ENCODE data around the gene JMJD1C. TPM values are rescaled to one million over a fixed set of nuclear protein-coding genes. Genes with fewer than 3 reads are reported as not detected.

The JMJD1C gene
- total RNA-seq, 6 experiments from 2014 or later = 29.0 to 36.7 (median 32.8) TPM

DNA sequence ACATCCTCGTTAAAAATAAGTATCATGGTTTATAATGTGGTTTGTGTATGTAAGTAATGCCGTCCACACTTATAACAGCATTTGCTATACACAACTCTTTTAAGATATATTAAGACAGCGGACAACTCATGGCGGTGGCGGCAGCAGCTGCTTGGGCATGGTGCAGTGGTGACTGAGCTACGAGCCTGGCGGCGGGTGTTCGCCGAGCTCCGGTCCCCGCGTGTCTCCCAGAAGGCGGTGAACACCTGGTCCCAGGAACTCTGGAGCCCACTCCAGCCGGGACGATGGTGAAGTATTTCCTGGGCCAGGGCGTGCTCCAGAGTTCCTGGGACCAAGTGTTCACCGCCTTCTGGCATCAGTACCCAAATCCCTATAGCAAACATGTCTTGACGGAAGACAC is 38.8 kb downstream of the JMJD1C start:
- peaks cover 50% of the 10 kb centered on the region for H3K4me1 Mint-ChIP-seq (ENCODE audit: low read depth)
- no peak for DNase-seq
- no peaks in the 10 kb centered on the region for H3K9me3 Mint-ChIP-seq
- H3K4me3 Mint-ChIP-seq = no peak overlapping the region
- H3K27me3 Mint-ChIP-seq (ENCODE audit: insufficient read depth) = peaks cover 4% of the 10 kb centered on the region
- H3K36me3 Mint-ChIP-seq (ENCODE audit: low read depth) = peaks cover 9% of the 10 kb centered on the region
- TF ChIP-seq, protein P1, sequence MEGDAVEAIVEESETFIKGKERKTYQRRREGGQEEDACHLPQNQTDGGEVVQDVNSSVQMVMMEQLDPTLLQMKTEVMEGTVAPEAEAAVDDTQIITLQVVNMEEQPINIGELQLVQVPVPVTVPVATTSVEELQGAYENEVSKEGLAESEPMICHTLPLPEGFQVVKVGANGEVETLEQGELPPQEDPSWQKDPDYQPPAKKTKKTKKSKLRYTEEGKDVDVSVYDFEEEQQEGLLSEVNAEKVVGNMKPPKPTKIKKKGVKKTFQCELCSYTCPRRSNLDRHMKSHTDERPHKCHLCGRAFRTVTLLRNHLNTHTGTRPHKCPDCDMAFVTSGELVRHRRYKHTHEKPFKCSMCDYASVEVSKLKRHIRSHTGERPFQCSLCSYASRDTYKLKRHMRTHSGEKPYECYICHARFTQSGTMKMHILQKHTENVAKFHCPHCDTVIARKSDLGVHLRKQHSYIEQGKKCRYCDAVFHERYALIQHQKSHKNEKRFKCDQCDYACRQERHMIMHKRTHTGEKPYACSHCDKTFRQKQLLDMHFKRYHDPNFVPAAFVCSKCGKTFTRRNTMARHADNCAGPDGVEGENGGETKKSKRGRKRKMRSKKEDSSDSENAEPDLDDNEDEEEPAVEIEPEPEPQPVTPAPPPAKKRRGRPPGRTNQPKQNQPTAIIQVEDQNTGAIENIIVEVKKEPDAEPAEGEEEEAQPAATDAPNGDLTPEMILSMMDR (IDR thresholded peaks at IDR 0.05) = no peak
- no peak overlapping the region for H3K27ac Mint-ChIP-seq

DNA sequence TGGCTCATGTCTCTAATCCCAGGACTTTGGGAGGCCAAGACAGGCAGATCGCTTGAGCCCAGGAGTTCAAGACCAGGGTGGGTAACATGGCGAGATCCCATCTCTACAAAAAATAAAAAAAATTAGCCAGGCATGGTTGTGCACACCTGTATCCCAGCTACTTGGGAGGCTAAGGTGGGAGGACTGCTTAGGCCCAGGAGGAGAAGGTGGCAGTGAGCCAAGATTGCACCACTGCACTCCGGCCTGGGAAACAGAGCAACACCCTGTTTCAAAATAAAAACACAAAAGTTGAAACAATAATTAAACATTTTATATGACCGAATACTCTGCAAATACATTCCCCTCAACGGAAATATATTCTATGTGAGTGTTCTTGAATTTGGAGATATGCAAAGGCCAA is 40.3 kb downstream of the JMJD1C start:
- Mint-ChIP-seq H3K27me3 (ENCODE audit: insufficient read depth) (peaks cover 1% of the 10 kb centered on the region), H3K36me3 (ENCODE audit: low read depth) (peaks cover 4% of the 10 kb centered on the region; the same call in 1 of the 2 replicates), H3K27ac (no peak overlapping the region), H3K9me3 (no peaks in the 10 kb centered on the region), H3K4me3 (no peak overlapping the region), H3K4me1 (ENCODE audit: low read depth) (peaks cover 41% of the 10 kb centered on the region)
- DNase-seq = no peak
- TF ChIP-seq, protein P1 (IDR thresholded peaks at IDR 0.05) = no peak

DNA sequence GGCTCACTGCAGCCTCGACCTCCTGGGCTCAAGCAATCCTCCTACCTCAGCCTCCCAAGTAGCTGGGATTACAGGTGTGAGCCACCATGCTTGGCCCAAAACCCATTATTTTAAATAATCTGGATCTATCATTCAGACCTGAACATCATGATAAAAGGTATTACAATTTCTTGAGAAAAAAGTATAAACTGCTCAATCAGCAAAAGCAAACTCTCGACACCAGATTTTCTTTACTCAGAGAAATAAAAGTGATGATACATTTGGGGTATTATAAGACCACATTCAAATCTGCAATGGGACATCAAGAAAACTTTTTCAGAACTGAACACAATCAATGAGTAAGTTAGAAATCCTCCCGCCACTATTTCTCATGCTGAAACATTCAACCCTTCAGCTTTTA is 41.2 kb downstream of the JMJD1C start:
- Mint-ChIP-seq H3K9me3 (no peaks in the 10 kb centered on the region), H3K4me1 (ENCODE audit: low read depth) (peaks cover 32% of the 10 kb centered on the region), H3K4me3 (no peak overlapping the region), H3K36me3 (ENCODE audit: low read depth) (peaks cover 4% of the 10 kb centered on the region; the same call in 1 of the 2 replicates), H3K27ac (no peak overlapping the region), H3K27me3 (ENCODE audit: insufficient read depth) (peaks cover 1% of the 10 kb centered on the region)
- TF ChIP-seq, protein P1 (IDR thresholded peaks at IDR 0.05) = no peak
- DNase-seq = no peak

DNA sequence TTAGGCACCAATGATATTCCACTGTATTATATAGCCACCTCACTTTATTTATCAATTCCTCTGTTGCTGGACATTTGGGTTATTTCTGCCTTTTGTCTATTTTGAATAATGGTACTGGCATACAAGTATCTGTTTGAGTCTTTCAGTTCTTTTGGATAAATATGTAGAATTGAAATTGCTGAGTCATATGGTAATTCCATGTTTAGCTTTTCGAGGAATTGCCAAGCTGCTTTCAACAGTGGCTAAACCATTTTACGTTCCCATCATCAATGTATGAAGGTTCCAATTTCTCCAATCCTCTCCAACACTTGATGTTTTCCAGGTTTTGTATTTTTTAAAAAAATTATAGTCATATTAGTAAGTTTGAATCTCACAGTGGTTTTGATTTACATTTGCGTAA is 42.3 kb downstream of the JMJD1C start:
- H3K9me3 Mint-ChIP-seq = no peaks in the 10 kb centered on the region
- H3K4me3 Mint-ChIP-seq = no peak overlapping the region
- peaks cover 4% of the 10 kb centered on the region; the same call in 1 of the 2 replicates for H3K36me3 Mint-ChIP-seq (ENCODE audit: low read depth)
- TF ChIP-seq, protein P1 (IDR thresholded peaks at IDR 0.05) = no peak
- H3K27me3 Mint-ChIP-seq (ENCODE audit: insufficient read depth) = peaks cover 1% of the 10 kb centered on the region; the same call in 1 of the 2 replicates
- no peak overlapping the region for H3K27ac Mint-ChIP-seq
- no peak for DNase-seq
- peaks cover 22% of the 10 kb centered on the region for H3K4me1 Mint-ChIP-seq (ENCODE audit: low read depth)

DNA sequence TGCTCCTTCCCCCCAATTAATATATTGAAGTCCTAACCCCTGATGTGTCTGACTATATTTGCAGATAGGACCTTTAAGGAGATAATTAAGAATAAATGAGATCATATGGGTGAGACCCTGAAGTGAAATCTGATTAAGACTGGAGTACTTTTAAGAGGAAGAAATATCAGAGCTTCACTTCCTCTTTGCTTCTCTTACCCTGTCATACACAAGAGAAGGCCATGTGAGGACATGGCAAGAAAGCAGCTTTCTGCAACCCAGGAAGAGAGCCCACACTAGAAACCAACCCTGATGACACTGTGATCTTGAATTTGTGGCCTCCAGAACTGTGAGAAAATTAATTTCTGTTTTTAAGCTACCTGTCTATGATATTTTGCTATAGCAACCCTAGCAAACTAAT is 44.2 kb downstream of the JMJD1C start:
- Mint-ChIP-seq H3K27ac (no peak overlapping the region), H3K4me3 (no peak overlapping the region), H3K36me3 (ENCODE audit: low read depth) (peaks cover 4% of the 10 kb centered on the region; the same call in 1 of the 2 replicates), H3K4me1 (ENCODE audit: low read depth) (peaks cover 36% of the 10 kb centered on the region), H3K9me3 (no peaks in the 10 kb centered on the region), H3K27me3 (ENCODE audit: insufficient read depth) (peaks cover 1% of the 10 kb centered on the region; the same call in 1 of the 2 replicates)
- DNase-seq = no peak
- TF ChIP-seq, protein P1 (IDR thresholded peaks at IDR 0.05) = no peak

DNA sequence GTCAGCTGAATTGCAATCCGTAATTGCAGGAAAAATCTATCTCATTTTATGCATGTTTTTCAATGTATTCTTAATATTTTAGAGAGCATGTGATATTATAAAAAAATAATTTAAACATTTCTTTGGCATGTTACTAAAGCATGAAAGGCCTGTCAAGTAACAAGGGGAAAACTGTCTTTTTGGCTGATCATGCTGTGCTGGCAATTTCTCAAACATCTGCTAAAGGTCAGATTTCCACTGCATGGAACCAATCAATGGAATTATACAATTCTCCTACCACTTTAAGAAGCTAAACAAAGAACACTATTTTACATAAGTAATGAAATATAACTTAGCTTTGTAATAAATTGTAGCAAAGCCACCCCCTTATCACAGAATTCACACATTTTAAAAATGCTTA is 49.4 kb downstream of the JMJD1C start:
- TF ChIP-seq, protein P1 (IDR thresholded peaks at IDR 0.05) = no peak
- Mint-ChIP-seq H3K36me3 (ENCODE audit: low read depth) (peaks cover 4% of the 10 kb centered on the region; the same call in 1 of the 2 replicates), H3K27me3 (ENCODE audit: insufficient read depth) (no peaks in the 10 kb centered on the region), H3K4me3 (peak overlapping the region; percentile 77; the same call in 1 of the 2 replicates), H3K9me3 (no peaks in the 10 kb centered on the region), H3K27ac (no peak overlapping the region; the same call in 1 of the 2 replicates), H3K4me1 (ENCODE audit: low read depth) (peaks cover 60% of the 10 kb centered on the region)
- DNase-seq = no peak
